Uterus (tissue), 2 donors: ENCODE results near the gene DDX4.

Experiments
- CTCF ChIP-seq, 4 experiments: fragments of 200-600 bp in 2 of 4; fragments of 450-650 bp in 2 of 4; sonication (generic) in 2 of 4; IDR thresholded peaks; one replicate each; pipeline ENCODE4 v1.5.1; 2016 to 2019; ENCODE audit warnings: antibody characterized with exemption in 4 of 4, mild to moderate bottlenecking in 2 of 4, moderate library complexity in 1 of 4
- POLR2A ChIP-seq, 2 donors: fragments of 450-650 bp; IDR thresholded peaks; one replicate each; pipeline ENCODE4 v1.6.1; 2016; ENCODE audit warnings: antibody characterized with exemption in 2 of 2, mild to moderate bottlenecking in 1 of 2, moderate library complexity in 1 of 2

- TF ChIP-seq CTCF (IDR thresholded peaks at IDR 0.05), result no peak
- no peak for TF ChIP-seq POLR2A (IDR thresholded peaks at IDR 0.05)
Measured at GRCh38 chr5:55777332-55777731, 39.5 kb downstream of the DDX4 start.
